Measurements from ENCODE around the gene LRRN4CL. TPM values are rescaled to one million over a fixed set of nuclear protein-coding genes. Genes with fewer than 3 reads are reported as not detected.
"Not testable (repeated sequence)": the region's sequence is repeated elsewhere in the genome, so short reads cannot be mapped to it uniquely, and the experiment has no call there.

Gene LRRN4CL
- polyA plus RNA-seq (2012; ENCODE audit: insufficient read depth, insufficient read length) = not detected

DNA sequence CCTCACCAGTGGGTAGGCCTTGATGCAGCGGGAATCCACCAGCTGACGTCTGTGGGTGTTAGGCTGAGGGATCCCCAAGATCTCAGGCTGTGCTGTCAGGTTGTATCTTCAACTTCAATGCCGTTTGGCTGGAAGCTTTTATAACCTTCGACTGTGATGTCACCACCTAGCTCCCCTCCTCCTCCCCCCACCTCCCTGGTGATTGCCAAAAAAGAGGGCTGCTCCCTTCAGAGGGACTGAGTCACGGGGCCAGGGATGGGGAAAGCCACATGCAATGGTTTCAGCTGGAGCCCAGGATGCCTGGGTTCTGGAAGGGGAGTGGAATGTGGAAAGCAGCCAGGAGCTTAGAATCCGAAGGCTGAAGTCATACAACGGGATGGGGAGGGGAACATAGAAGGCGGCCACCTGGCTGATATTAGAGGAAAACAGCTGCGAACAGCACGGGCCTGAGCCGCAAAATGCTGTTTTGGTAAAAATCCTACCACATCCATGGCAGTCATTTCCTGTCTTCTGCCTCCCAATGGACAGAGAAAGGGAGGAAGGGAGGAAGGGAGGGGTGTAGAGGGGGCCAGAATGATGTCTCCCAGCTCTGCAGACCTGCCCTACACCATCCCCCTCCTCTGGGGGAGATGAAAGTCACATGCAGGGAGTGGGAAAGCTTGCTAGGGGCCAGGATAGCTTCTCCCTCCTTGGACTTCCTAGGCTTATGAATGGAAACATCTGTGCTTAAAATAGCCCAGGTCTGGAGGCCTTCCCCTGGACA lies at the start of gene LRRN4CL:
Gene LRRN4CL, minus strand, starts transcription at position 110 of the 763 bp plus-strand sequence. CDS start 1,022 bp downstream, outside the sequence.
- no peak for DNase-seq (ENCODE audit: low read depth, low spot score)

DNA sequence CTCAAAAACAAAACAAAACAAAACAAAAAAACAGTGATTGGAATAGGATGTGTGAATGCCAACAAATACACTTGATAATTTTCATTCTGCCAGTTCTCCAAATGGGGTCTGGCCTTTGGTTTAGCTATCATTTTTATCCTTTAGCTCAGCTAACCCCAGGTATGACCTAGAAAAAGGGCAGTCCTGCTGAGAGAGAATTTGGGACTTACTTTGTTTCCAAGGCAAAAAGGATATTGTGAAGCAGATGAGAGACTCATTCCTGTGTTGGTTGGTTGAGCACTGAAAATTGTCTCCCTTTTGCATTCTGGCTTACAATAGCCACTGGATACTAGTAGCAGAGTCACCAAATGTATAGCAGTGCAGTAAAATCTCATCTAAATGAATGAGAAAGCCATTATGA lies 47.9 kb upstream of the LRRN4CL start:
- no peak for DNase-seq (ENCODE audit: low read depth, low spot score)
- H3K4me3 ChIP-seq (ENCODE audit: low read length) = no peak overlapping the region

More for the DNA sequence above, at the start of gene LRRN4CL:
- no peak within 1 kb of the TSS for H3K4me3 ChIP-seq (ENCODE audit: low read length)

DNA sequence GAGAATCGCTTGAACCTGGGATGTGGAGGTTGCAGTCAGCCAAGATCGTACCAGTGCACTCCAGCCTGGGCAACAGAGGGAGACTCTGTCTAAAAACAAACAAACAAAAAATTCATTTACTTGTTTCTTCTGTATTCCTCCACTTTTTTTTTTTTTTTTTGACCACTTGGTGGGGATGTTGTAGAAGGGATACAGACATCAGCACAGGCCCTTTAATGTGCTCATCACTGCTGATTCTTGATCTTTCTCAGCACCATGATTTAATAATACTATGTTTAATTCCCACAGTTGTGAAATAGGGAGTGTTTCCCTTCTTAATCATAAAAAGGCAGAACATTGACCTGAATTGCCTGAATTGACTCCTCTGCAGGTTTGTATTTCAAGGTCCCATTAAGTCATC lies 43.5 kb upstream of the LRRN4CL start:
- DNase-seq (ENCODE audit: low read depth, low spot score) = no peak
- no peak overlapping the region for H3K4me3 ChIP-seq (ENCODE audit: low read length)

- H3K4me3 ChIP-seq (ENCODE audit: low read length) = peak overlapping the region; percentile 78
- not testable (repeated sequence) for DNase-seq (ENCODE audit: low read depth, low spot score)
These were observed 40.7 kb upstream of the LRRN4CL start for GRCh38 chr11:62730076-62730475.

- H3K4me3 ChIP-seq (ENCODE audit: low read length) = peak within 1 kb of the TSS; percentile 78
- peak; percentile 82 for DNase-seq (ENCODE audit: low read depth, low spot score)
These were observed 39.0 kb upstream of the LRRN4CL start, which contains the start of gene TTC9C for GRCh38 chr11:62728171-62728988. TSS of gene TTC9C (plus strand) at chr11:62728486. CDS start at chr11:62728849, 363 bp downstream.

DNA sequence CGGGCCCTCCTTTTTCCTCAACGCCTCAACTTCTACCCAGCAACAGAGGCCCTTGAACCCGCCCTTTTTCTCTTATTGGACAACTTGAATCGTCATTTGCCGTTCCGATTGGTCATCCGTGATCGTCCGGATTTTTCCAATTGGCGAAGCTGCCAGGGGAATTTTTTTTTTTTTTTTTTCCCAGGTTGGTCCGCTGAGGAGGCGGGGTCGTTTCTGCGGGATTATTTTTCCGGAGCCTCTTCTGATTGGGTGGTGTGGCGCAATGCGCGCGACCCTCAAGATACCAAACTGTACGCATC lies 38.5 kb upstream of the LRRN4CL start:
- peak overlapping the region; percentile 78 for H3K4me3 ChIP-seq (ENCODE audit: low read length)
- DNase-seq (ENCODE audit: low read depth, low spot score) = peak; percentile 99

DNA sequence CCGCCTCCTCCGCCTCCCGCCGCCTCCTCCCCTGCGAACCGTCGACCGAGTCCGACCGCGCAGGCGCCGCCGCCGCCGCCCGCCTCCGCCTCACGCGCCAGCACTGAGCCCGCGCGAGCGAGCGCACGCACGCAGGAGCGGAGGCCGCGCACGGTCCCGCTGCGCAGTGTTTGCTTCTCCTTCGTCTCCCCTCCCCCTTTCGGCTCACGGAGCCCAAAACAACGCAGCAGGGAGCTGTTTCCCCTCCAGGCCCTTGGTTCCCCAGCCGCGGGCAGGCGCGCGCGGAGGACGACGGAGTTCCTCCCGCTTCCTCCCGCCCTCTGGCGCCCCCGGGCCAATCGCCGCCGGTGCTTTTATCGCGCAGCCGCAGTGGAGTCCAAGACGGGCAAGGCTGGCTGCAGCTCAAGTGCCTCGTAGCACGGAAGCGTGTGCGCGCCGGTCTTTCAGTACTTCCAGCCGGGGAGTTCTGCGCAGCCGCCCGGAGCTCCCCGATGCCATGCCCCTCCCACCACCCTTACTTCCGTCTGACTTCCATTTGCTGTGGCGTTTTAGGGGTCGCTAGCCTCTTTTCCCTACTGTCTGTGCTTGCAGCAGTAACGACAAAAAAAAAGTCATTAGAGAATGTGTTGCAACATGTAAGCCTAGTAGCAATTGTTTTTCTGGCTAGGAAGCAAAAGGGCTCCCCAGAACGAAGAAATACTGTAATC lies 38.0 kb upstream of the LRRN4CL start, which contains the start of gene HNRNPUL2:
Gene HNRNPUL2, minus strand, starts transcription at position 293 of the 707 bp plus-strand sequence. CDS start 301 bp downstream, outside the sequence.
- peak; percentile 99 for DNase-seq (ENCODE audit: low read depth, low spot score)
- peak within 1 kb of the TSS; percentile 78 for H3K4me3 ChIP-seq (ENCODE audit: low read length)

DNA sequence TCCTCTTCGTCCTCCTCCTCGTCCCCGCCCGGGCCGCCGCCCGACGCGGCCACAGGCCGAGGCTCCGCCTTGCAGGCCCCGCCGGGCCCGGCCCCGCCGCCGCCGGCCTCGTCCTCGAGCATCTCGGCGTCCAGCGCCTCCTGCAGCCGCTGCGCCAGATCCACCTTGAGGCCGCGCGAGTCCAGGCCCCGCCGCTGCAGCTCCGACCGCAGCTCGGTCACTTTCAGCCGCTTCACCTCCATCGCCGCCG lies 37.5 kb upstream of the LRRN4CL start:
- peak overlapping the region; percentile 78 for H3K4me3 ChIP-seq (ENCODE audit: low read length)
- DNase-seq (ENCODE audit: low read depth, low spot score) = no peak

DNA sequence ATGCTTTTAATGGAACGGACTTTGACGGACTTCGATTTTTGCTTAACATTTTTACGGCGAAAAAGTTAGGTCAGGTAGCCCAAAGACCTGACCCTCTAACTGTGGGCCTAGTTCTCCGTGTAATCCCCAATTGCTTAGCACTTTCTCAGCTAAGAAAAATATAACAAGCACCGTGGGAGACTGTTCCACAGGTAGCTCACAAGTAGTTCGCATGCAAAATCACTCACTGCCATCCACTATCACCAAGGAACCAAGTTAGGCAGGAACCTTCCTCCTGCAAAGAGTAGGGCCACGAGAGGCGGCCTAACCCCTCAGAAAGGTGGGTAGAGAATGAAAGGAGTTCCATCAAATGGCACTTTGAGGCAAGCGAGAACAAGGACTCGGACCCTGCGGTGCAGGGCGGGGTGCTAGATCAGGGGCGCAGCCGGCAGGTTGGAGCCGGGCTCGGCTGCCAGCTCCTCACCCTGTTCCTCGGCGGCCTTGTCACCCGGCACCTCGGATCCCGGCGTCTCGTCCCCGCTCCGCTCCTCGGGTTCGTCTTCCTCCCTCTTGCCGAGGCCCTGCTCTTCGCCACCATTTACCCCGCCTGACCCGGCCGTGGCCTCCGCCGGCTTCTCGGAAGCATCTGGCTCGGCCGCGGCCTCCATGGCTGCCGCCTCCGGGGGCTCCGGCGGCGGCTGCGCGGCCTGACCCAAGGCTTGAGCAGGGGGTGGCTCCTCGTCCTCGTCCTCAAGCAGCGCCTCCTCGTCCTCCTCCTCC lies 37.0 kb upstream of the LRRN4CL start:
- no peak for DNase-seq (ENCODE audit: low read depth, low spot score)
- H3K4me3 ChIP-seq (ENCODE audit: low read length) = peak overlapping the region; percentile 78

- DNase-seq (ENCODE audit: low read depth, low spot score) = no peak
- peak overlapping the region; percentile 78 for H3K4me3 ChIP-seq (ENCODE audit: low read length)
These were observed 36.3 kb upstream of the LRRN4CL start for GRCh38 chr11:62725646-62726045.

DNA sequence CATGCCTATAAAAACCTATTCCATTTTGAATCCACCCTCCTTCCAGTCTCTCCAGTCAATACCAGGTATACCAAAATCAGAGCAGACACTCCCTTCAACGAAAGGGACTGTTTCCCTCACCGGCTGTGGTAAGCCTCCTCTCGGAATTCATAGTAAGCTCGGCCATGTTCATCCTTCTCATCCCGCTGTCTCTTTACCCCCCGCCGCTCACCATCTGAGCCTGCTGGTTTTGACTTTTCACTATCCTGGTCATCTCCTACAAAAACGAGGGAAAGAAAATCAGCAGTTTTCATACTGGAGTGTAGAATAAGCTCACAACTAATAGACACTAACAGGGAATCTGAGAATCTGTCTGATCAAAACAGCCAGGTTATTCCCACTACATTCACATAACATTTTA lies 34.8 kb upstream of the LRRN4CL start:
- no peak overlapping the region for H3K4me3 ChIP-seq (ENCODE audit: low read length)
- no peak for DNase-seq (ENCODE audit: low read depth, low spot score)

- DNase-seq (ENCODE audit: low read depth, low spot score) = no peak
These were observed 32.7 kb upstream of the LRRN4CL start for GRCh38 chr11:62721994-62722393.

DNA sequence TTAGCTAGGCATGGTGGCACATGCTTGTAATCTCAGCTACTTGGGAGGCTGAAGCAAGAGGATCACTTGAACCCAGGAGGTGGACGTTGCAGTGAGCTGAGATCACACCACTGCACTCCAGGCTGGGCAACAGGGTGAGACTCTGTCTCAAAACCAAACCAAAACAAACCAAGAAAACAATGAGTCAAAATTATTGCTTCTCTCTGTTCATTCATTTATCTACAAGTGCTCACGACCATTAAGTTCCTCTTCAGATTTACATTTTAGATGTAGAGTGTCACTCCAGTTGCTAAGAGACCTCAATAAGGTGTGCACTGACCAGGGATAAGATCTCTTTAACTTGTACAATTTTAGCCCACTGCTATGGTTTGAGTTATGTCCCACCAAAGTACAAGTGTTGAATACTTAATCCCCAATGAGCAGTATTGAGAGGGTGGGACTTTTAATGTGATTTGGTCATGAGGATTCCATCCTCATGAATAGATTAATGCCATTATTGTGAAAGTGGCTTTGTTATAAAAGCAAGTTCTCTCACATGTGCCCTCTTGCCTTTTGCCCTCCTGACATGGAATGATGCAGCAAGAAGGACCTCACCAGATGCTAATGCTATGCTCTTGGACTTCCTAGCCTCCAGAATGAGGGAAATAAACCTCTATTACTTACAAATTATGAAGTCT lies 30.1 kb upstream of the LRRN4CL start:
- DNase-seq (ENCODE audit: low read depth, low spot score) = no peak
- no peak overlapping the region for H3K4me3 ChIP-seq (ENCODE audit: low read length)

More at GRCh38 chr11:62721994-62722393, 32.7 kb upstream of the LRRN4CL start:
- no peak overlapping the region for H3K4me3 ChIP-seq (ENCODE audit: low read length)

- DNase-seq (ENCODE audit: low read depth, low spot score) = no peak
- no peak overlapping the region for H3K4me3 ChIP-seq (ENCODE audit: low read length)
These were observed 27.5 kb upstream of the LRRN4CL start for GRCh38 chr11:62716816-62717215.

GRCh38 chr11:62716206-62716605 lies 26.9 kb upstream of the LRRN4CL start:
- H3K4me3 ChIP-seq (ENCODE audit: low read length) = no peak overlapping the region
- no peak for DNase-seq (ENCODE audit: low read depth, low spot score)

DNA sequence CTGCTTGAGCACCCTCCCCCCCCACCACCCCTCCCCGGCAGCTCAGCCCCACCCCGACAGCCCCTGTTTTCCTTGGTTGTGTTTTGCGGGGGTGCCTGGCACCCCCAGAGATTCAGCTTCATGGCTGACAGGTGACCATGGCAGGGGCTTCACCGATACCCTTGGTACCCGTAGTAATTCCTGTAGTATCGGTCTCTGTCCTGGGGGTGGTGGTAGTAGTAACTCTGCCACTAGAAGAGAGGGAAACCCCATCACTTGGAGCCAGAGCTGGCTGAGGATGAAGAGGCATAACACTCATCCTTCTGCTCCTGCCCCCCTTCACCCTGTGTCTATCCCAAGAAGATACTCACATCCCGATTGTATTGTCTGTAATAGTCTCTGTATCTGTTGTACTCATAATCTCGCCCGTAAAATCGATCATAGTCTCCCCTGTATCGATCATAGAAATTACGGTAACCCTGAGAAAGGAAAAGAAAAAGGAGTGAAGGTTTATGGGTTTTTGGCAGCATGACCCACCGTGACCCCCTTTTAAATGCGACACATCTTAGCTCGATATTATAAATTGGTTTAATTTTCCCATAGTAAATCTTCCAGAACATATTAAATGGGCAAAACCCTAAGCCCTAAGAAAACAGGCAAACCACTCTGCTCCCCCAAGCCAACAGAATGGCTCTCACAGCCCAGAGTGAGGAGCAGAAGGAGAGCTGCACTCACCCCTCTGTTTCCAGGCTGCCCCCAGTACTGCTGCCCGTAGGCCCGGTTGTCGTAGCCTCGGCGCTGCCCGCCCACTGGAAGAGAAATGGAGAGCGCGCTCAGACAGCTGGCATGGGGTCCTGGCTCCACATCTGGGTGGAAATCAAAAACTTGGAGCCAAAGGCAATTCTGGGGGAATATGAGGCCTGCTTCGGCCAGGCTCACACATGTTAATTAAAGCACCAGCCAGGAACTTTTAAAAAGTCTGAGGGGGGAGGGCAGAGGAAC lies 26.1 kb upstream of the LRRN4CL start:
- DNase-seq (ENCODE audit: low read depth, low spot score) = no peak
- H3K4me3 ChIP-seq (ENCODE audit: low read length) = no peak overlapping the region

DNA sequence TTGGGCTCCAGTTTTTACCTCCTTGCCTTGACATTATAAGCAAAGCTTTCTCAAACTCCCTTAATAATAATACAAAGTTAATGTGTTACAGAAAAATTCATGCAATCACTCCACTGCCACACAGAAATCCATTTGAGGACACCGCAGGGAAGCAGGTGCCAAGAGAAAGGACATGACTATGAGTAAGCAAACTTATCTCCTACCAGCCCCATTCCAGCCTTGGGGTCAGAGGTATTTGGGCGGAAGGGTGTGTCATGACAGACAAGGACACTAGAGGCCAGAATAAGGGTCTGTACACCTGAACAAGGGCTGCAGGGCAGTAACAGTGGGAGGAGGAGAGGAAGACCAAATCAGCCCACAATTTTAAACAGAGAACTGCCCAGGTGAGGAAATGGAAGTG lies 24.0 kb upstream of the LRRN4CL start:
- DNase-seq (ENCODE audit: low read depth, low spot score) = no peak
- H3K4me3 ChIP-seq (ENCODE audit: low read length) = no peak overlapping the region
